22Rv1 (cell line): Measurements from ENCODE around the gene STK17B.

Experiments used
- H3K27ac ChIP-seq: fragments of 450-650 bp; 2 replicates; pipeline ENCODE4 v1.5.1; 2017
- ZFX ChIP-seq: fragments of 450-650 bp; IDR thresholded peaks from 2 replicates; pipeline ENCODE4 v1.6.1; 2017; ENCODE audit warnings: antibody characterized with exemption, borderline replicate concordance
- TF ChIP-seq, protein P1 (sequence below): fragments of 450-650 bp; IDR thresholded peaks from 2 replicates; pipeline ENCODE4 v1.5.1; 2017; ENCODE audit warnings: mild to moderate bottlenecking

Gene STK17B

GRCh38 chr2:196144513-196145126 lies 26.8 kb downstream of the STK17B start:
- no peak overlapping the region for H3K27ac ChIP-seq
- no peak for TF ChIP-seq ZFX
- TF ChIP-seq, protein P1, sequence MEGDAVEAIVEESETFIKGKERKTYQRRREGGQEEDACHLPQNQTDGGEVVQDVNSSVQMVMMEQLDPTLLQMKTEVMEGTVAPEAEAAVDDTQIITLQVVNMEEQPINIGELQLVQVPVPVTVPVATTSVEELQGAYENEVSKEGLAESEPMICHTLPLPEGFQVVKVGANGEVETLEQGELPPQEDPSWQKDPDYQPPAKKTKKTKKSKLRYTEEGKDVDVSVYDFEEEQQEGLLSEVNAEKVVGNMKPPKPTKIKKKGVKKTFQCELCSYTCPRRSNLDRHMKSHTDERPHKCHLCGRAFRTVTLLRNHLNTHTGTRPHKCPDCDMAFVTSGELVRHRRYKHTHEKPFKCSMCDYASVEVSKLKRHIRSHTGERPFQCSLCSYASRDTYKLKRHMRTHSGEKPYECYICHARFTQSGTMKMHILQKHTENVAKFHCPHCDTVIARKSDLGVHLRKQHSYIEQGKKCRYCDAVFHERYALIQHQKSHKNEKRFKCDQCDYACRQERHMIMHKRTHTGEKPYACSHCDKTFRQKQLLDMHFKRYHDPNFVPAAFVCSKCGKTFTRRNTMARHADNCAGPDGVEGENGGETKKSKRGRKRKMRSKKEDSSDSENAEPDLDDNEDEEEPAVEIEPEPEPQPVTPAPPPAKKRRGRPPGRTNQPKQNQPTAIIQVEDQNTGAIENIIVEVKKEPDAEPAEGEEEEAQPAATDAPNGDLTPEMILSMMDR = no peak

DNA sequence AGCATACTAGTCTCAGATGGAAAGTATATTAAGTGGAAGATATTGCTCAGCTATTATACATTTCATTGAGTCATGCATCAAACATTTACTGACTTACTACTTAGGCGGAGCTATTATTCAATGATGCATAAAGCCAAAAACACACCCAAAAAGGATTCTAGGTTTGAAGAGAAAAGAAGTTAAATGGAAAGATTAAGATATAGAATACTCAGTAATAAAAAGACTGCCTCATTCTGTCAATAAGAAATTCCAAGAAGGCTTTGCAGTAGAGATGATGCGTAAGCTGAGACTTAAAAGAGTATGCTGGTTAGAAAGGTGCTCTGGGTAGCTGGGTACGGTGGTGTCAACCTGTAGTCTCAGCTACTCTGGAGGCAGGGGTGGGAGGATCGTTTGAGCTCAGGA lies 27.6 kb downstream of the STK17B start:
- no peak overlapping the region for H3K27ac ChIP-seq
- TF ChIP-seq, protein P1 = no peak
- TF ChIP-seq ZFX = no peak

GRCh38 chr2:196142825-196143224 lies 28.6 kb downstream of the STK17B start:
- no peak overlapping the region for H3K27ac ChIP-seq
- TF ChIP-seq, protein P1 = no peak
- TF ChIP-seq ZFX = no peak

DNA sequence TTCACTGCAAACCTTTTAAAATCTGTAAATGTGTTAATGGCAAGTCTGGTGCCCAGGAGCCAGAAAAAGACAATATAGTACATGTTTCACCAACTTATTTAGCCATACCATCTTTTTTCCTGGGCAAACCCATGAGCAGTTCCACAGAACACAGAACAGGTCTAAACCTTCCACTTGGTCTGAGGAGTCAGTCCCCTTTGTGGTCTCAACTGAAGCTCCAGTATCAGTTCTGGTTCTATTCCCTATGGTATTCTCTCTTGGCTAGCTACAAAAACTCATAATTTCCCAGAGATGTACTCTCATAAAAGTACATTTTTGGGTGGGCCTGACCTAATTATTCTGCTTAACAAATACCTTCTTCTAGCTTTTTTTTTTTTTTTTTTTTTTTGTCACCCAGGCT lies 31.2 kb downstream of the STK17B start:
- TF ChIP-seq, protein P1 = no peak
- TF ChIP-seq ZFX = no peak

GRCh38 chr2:196137271-196137670 lies 34.1 kb downstream of the STK17B start:
- TF ChIP-seq, protein P1 = no peak
- no peak for TF ChIP-seq ZFX
- H3K27ac ChIP-seq = no peak overlapping the region

More for the DNA sequence above, 31.2 kb downstream of the STK17B start:
- no peak overlapping the region for H3K27ac ChIP-seq

- TF ChIP-seq, protein P1 = no peak
- no peak for TF ChIP-seq ZFX
- H3K27ac ChIP-seq = no peak overlapping the region
Measured at GRCh38 chr2:196136151-196136550, 35.2 kb downstream of the STK17B start.

DNA sequence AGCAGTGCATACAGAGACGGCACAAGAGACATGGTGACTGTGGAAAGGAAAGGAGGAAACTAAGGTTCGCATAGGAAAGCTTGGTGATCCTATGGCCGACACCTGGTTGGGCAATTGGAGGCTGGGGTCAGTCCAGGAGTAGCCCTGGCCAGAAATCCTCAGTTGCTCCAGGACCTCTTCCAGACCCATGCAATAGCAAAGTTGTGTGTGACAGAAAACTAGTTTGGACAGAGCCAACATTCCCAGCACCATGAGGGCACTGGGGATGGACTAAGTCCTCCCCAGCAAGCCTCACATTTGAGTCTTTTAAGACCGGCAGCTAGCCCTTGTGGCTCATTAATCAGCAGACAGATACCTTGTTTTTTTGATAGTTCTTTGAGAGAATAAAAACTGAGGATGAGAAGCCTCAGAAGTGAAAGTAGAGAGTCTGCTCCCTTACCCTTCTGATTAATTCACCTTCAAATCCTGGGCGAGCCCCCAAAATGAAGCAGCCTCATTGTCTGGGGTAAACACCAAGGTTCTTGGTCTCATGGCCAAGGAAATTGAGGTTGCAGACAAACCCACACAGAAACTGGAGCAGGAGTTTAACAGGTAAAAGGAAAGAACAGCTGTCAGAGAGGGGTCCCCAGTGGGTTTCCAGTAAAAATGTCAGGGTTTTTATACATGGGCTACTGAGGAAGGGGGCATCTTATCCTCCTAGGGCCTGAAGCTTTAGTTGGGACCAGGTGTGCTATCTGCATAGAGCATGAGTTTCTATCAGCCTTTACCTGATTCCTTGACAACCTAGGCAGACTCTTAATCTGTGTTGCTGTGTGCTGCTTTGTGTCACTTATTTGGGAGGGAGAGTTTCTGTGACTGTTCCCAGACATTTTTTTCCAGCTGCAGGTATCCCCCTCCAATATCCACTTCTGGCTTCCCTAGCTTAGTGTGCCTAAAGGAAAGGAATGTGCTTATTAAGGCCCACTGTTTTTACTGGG lies 39.1 kb downstream of the STK17B start:
- TF ChIP-seq, protein P1 = no peak
- no peak for TF ChIP-seq ZFX
- no peak overlapping the region for H3K27ac ChIP-seq
